ENCODE results near the gene CDYL.

GRCh38 chr6:4912559-4912958 lies 136.4 kb downstream of the CDYL start:
- TF ChIP-seq EZH2phosphoT487 (IDR thresholded peaks at IDR 0.05; ENCODE audit: low read depth) (no peak), CTCF (IDR thresholded peaks at IDR 0.05; ENCODE audit: low read depth, low read length) (no peak)

All from OCI-LY3 (cell line).